Measurements from ENCODE around the gene BLOC1S3. TPM values are rescaled to one million over a fixed set of nuclear protein-coding genes. Genes with fewer than 3 reads are reported as not detected.

The BLOC1S3 gene
- total and polyA plus RNA-seq, 2 of the 13 experiments (the other 11 are each of a cell fraction or from before 2014, with no cell fraction given), result 4.3 to 4.8 TPM

GRCh38 chr19:45178262-45179071, at the start of gene BLOC1S3 (continued):
- peak; percentile 73 for TF ChIP-seq HOXA3 (CRISPR knock-in tag; IDR thresholded peaks at IDR 0.05)
- TF ChIP-seq HMGXB4 (CRISPR knock-in tag; IDR thresholded peaks at IDR 0.05; ENCODE audit: borderline replicate concordance in 1 of 2, low read depth in 1 of 2), result peak in 1 of 2 experiments; percentile 38; a peak in 1 of 4 replicates
- TF ChIP-seq ZFX (CRISPR knock-in tag; IDR thresholded peaks at IDR 0.05; ENCODE audit: low read depth), result peak; percentile 44
- peak; percentile 55 for TF ChIP-seq TFAP4 (IDR thresholded peaks at IDR 0.05; ENCODE audit: borderline replicate concordance, low read depth)
- TF ChIP-seq ELF1 (CRISPR knock-in tag; IDR thresholded peaks at IDR 0.05), result peak; percentile 97
- peak; percentile 95 for TF ChIP-seq CEBPB (IDR thresholded peaks at IDR 0.05; ENCODE audit: borderline replicate concordance, low read depth, low read length)
- TF ChIP-seq ATF5 (CRISPR knock-in tag; IDR thresholded peaks at IDR 0.05; ENCODE audit: low read depth), result 0 out of 2 replicates have a peak, but pooled peaks have one; percentile 32
- TF ChIP-seq LCORL (IDR thresholded peaks at IDR 0.05), result no peak
- TF ChIP-seq LCORL (CRISPR knock-in tag; IDR thresholded peaks at IDR 0.05), result peak; percentile 68; the same call in 1 of the 2 replicates
- peak; percentile 72; the same call in 1 of the 2 replicates for TF ChIP-seq MXD4 (CRISPR knock-in tag; IDR thresholded peaks at IDR 0.05)
- TF ChIP-seq ZNF788 (CRISPR knock-in tag; IDR thresholded peaks at IDR 0.05; ENCODE audit: borderline replicate concordance), result 0 out of 2 replicates have a peak, but pooled peaks have one; percentile 9
- peak; percentile 79; the same call in 1 of the 2 replicates for TF ChIP-seq FOXK1 (CRISPR knock-in tag; IDR thresholded peaks at IDR 0.05; ENCODE audit: borderline replicate concordance, low read depth)
- TF ChIP-seq FLYWCH1 (CRISPR knock-in tag; IDR thresholded peaks at IDR 0.05), result no peak
- TF ChIP-seq GABPB1 (CRISPR knock-in tag; IDR thresholded peaks at IDR 0.05), result peak; percentile 76
- peak; percentile 90 for TF ChIP-seq NFYB (CRISPR knock-in tag; IDR thresholded peaks at IDR 0.05)
- TF ChIP-seq ZNF773 (CRISPR knock-in tag; IDR thresholded peaks at IDR 0.05; ENCODE audit: borderline replicate concordance), result no peak
- TF ChIP-seq ZFP90 (CRISPR knock-in tag; IDR thresholded peaks at IDR 0.05; ENCODE audit: borderline replicate concordance), result peak; percentile 81
- 0 out of 2 replicates have a peak, but pooled peaks have one; percentile 21 for TF ChIP-seq ZNF691 (CRISPR knock-in tag; IDR thresholded peaks at IDR 0.05; ENCODE audit: borderline replicate concordance, low read depth)
- peak; percentile 46; the same call in 1 of the 2 replicates for TF ChIP-seq TFDP1 (CRISPR knock-in tag; IDR thresholded peaks at IDR 0.05; ENCODE audit: borderline replicate concordance)
- no peak for TF ChIP-seq ELK4 (CRISPR knock-in tag; IDR thresholded peaks at IDR 0.05; ENCODE audit: borderline replicate concordance)
- TF ChIP-seq PAF1 (CRISPR knock-in tag; IDR thresholded peaks at IDR 0.05), result no peak
- peak; percentile 10; the same call in 1 of the 2 replicates for TF ChIP-seq ATF7-NPFF (CRISPR knock-in tag; IDR thresholded peaks at IDR 0.05; ENCODE audit: low read depth)

Measured in HepG2 (cell line).